ENCODE data around the gene RTN4RL1.

DNA sequence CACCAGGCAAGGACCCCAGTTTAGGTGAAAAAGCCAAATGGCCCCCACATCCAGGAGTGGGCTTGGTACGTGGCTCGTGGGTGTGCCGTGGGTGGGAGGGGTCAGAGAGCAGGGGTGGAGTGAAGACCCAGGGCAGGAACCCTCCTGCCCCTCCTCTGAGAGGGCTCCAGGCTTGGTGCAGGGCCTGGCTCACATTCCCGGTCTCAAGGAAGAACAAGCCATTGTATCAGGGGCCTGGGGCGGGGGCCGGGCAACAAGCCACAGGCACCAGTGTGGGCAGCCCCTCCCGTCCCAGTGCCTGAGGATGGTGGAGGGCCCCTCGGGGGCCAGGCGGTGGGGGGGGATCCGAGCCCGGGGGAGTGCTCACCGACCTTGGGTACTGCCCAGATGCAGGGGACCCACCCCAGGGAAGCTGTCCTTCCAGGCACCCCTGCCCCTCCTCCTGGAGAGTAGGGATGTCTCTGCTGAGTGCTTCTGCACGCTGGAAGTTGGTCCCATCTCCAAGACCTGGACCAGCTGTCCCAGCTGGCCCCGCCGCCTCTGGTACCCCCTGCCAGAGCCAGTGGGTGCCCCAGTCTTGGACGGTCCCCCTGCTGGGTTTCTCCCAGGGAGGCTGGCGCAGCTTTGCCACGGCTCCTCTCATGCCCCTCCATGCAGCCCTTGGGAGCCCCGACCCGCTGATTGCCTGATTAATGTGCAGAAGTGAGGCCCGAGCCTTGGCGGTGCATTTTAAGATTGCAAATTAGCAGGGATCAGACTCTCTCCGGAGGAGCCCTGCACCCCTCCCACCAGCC lies 83.7 kb downstream of the RTN4RL1 start:
- TF ChIP-seq, protein P1, sequence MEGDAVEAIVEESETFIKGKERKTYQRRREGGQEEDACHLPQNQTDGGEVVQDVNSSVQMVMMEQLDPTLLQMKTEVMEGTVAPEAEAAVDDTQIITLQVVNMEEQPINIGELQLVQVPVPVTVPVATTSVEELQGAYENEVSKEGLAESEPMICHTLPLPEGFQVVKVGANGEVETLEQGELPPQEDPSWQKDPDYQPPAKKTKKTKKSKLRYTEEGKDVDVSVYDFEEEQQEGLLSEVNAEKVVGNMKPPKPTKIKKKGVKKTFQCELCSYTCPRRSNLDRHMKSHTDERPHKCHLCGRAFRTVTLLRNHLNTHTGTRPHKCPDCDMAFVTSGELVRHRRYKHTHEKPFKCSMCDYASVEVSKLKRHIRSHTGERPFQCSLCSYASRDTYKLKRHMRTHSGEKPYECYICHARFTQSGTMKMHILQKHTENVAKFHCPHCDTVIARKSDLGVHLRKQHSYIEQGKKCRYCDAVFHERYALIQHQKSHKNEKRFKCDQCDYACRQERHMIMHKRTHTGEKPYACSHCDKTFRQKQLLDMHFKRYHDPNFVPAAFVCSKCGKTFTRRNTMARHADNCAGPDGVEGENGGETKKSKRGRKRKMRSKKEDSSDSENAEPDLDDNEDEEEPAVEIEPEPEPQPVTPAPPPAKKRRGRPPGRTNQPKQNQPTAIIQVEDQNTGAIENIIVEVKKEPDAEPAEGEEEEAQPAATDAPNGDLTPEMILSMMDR (IDR thresholded peaks at IDR 0.05), result no peak
- no peak for TF ChIP-seq POLR2A (IDR thresholded peaks at IDR 0.05; ENCODE audit: low read depth)
- TF ChIP-seq POLR2AphosphoS5 (IDR thresholded peaks at IDR 0.05), result no peak

All from esophagus muscularis mucosa (tissue), 3 donors.